Fibroblast of lung (primary cell): Measurements from ENCODE around the gene DUS2. TPM values are rescaled to one million over a fixed set of nuclear protein-coding genes. Genes with fewer than 3 reads are reported as not detected.

ENCODE experiments used
- DNase-seq, 2 donors: peaks; one replicate each; pipeline versions ENCODE4 v3.0.0 to v3.0.0-alpha.2; 2010; ENCODE audit warnings: low read depth in 2 of 2
- H2AFZ ChIP-seq: 2 replicates; pipeline ENCODE4 v1.5.1; 2012; ENCODE audit warnings: low read length, control low read depth, inconsistent platforms
- H3K27ac ChIP-seq: 2 replicates; pipeline ENCODE4 v1.5.1; 2011; ENCODE audit warnings: low read length, control low read depth; ENCODE audit not compliant: insufficient read depth
- H3K27me3 ChIP-seq: 2 replicates; pipeline ENCODE4 v1.5.1; 2011; ENCODE audit warnings: mild to moderate bottlenecking, low read length; ENCODE audit not compliant: control insufficient read depth, insufficient read depth
- H3K36me3 ChIP-seq: 2 replicates; pipeline ENCODE4 v1.5.1; 2011; ENCODE audit warnings: low read length; ENCODE audit not compliant: control insufficient read depth, insufficient read depth
- H3K4me1 ChIP-seq: 2 replicates; pipeline ENCODE4 v1.5.1; 2011; ENCODE audit warnings: low read length; ENCODE audit not compliant: control insufficient read depth, insufficient read depth; ENCODE audit errors: extremely low read depth
- H3K4me2 ChIP-seq: 2 replicates; pipeline ENCODE4 v1.5.1; 2011; ENCODE audit warnings: low read length, control low read depth; ENCODE audit not compliant: insufficient read depth; ENCODE audit errors: extremely low read depth
- H3K4me3 ChIP-seq, 4 experiments: fragments of 200-600 bp in 1 of 4; sonication (generic) in 1 of 4; replicated peaks in 1 of 4; 2 replicates each; pipeline ENCODE4 v1.5.1; 2011 to 2016; ENCODE audit warnings: low read length in 4 of 4, low read depth in 3 of 4, mild to moderate bottlenecking in 3 of 4, control low read depth in 2 of 4, inconsistent platforms in 1 of 4, mixed read lengths in 1 of 4; ENCODE audit not compliant: insufficient read depth in 1 of 4; ENCODE audit errors: control extremely low read depth in 1 of 4
- H3K79me2 ChIP-seq: 2 replicates; pipeline ENCODE4 v1.5.1; 2012; ENCODE audit warnings: mild to moderate bottlenecking, low read length, inconsistent platforms; ENCODE audit not compliant: control insufficient read depth, insufficient read depth
- H3K9ac ChIP-seq: 2 replicates; pipeline ENCODE4 v1.5.1; 2011; ENCODE audit warnings: mild to moderate bottlenecking, low read length, control low read depth; ENCODE audit not compliant: insufficient read depth
- H3K9me3 ChIP-seq: 2 replicates; pipeline ENCODE4 v1.5.1; 2012; ENCODE audit warnings: low read depth, low read length; ENCODE audit not compliant: control insufficient read depth, insufficient read depth
- H4K20me1 ChIP-seq: 2 replicates; pipeline ENCODE4 v1.5.1; 2011; ENCODE audit warnings: low read length; ENCODE audit not compliant: control insufficient read depth, insufficient read depth; ENCODE audit errors: extremely low read depth
- EZH2 ChIP-seq: IDR thresholded peaks from 2 replicates; pipeline ENCODE4 v1.5.1; 2012; ENCODE audit warnings: low read length, control low read depth, mild to moderate bottlenecking; ENCODE audit errors: missing control alignments
- polyA plus RNA-seq, 2 donors: library from polyadenylated mRNA; depleted of rRNA in 1 of 2; stranded (reverse) in 1 of 2; unstranded in 1 of 2; fragments of >200 nt; gene quantifications; 2 replicates each; pipeline ENCODE4 v1.2.1, GENCODE V29; 2011 to 2012; ENCODE audit warnings: missing spikeins in 1 of 2
- total RNA-seq: library from RNA; depleted of rRNA; stranded (reverse); fragments of >200 nt; gene quantifications from 2 replicates; pipeline ENCODE4 v1.2.1, GENCODE V29; 2014
- TF ChIP-seq, protein P1 (sequence below), 2 donors: IDR thresholded peaks in 1 of 2; conservative IDR thresholded peaks in 1 of 2; 1 replicate in 1 of 2; 2 replicates in 1 of 2; pipeline ENCODE4 v1.5.1; 2011 to 2012; ENCODE audit warnings: low read length in 2 of 2, control low read depth in 1 of 2, inconsistent platforms in 1 of 2, low read depth in 1 of 2, mild to moderate bottlenecking in 1 of 2

Gene DUS2
- total and polyA plus RNA-seq, 2 donors (not counting 1 experiment from before 2014, with no cell fraction given): 10.2 to 16.8 TPM

DNA sequence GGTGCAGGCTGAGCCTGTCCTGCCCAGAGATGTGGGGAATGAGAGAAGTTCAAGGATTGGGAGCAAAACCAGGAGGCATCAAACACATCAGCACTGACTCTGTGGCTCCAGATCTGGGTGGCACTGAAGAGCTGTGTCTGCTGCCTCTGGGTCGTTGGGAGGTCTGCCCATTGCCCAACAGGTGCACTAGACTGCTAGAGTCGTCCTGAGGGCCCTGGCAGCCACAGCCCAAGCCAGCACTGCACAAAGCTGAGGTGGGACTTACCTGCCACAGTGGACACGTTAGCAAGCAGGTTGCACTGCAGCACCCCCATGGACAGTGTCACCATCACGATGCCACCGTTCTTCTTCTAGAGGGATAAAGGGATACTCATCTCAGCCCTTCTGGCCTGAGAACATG is 46.1 kb upstream of the DUS2 start:
- no peaks in the 10 kb centered on the region for H3K79me2 ChIP-seq
- no peak overlapping the region for H3K4me2 ChIP-seq

DNA sequence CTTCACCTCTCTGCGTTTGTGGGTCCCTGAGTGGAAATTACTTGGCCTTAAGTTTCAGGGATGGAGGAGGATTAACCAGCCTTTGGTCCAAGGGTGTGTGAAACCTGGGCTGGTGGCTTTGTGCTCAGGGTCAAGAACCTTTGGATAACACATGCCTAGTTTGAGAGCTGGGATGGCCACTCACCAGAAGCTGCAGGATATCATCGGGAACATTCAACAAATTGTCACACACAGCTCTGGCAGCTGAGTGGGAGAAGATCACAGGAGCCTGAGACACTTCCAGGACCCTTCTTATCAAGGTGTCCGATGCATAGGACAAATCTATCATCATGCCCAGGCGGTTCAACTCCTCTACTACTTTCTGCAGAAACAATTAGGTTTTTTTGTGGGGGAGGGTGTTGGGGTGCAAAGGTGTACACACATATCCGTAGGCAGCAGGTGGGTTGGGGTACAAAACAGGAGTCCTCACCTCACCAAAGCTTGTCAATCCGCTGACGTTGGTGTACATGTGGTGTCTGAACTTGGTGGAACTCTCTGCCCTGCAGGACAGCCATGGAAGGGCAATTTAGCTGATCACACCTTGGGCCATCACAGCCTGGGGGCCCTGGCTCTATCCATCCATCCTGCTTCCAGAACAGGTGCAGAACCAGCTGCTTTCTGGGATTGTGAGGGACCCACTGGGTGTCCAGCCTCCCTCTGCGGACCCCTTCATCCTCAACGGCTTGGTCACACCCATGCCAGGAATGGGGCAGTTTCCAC is 45.4 kb upstream of the DUS2 start:
- Histone ChIP-seq H3K4me1 (no peaks in the 10 kb centered on the region), H3K9me3 (no peaks in the 10 kb centered on the region), H3K9ac (no peak overlapping the region), H3K36me3 (no peaks in the 10 kb centered on the region), H3K4me3 (no peak overlapping the region), H2AFZ (no peak overlapping the region), H3K27me3 (peaks cover 11% of the 10 kb centered on the region), H3K4me2 (no peak overlapping the region), H3K79me2 (no peaks in the 10 kb centered on the region), H4K20me1 (no peaks in the 10 kb centered on the region), H3K27ac (no peak overlapping the region)
- no peak for DNase-seq
- TF ChIP-seq EZH2: no peak
- TF ChIP-seq, protein P1, sequence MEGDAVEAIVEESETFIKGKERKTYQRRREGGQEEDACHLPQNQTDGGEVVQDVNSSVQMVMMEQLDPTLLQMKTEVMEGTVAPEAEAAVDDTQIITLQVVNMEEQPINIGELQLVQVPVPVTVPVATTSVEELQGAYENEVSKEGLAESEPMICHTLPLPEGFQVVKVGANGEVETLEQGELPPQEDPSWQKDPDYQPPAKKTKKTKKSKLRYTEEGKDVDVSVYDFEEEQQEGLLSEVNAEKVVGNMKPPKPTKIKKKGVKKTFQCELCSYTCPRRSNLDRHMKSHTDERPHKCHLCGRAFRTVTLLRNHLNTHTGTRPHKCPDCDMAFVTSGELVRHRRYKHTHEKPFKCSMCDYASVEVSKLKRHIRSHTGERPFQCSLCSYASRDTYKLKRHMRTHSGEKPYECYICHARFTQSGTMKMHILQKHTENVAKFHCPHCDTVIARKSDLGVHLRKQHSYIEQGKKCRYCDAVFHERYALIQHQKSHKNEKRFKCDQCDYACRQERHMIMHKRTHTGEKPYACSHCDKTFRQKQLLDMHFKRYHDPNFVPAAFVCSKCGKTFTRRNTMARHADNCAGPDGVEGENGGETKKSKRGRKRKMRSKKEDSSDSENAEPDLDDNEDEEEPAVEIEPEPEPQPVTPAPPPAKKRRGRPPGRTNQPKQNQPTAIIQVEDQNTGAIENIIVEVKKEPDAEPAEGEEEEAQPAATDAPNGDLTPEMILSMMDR (conservative IDR thresholded peaks at IDR 0.05 in 1 of 2, IDR thresholded peaks at IDR 0.05 in 1 of 2; ENCODE audit: low read depth in 1 of 2, low read length in 2 of 2): no peak

More for the DNA sequence above, 46.1 kb upstream of the DUS2 start:
- H3K36me3 ChIP-seq: no peaks in the 10 kb centered on the region
- H2AFZ ChIP-seq: no peak overlapping the region
- no peak overlapping the region for H3K27ac ChIP-seq
- peaks cover 11% of the 10 kb centered on the region for H3K27me3 ChIP-seq
- DNase-seq: no peak
- no peaks in the 10 kb centered on the region for H4K20me1 ChIP-seq
- H3K4me3 ChIP-seq: no peak overlapping the region
- H3K9me3 ChIP-seq: no peaks in the 10 kb centered on the region
- TF ChIP-seq EZH2: no peak
- TF ChIP-seq, protein P1 (conservative IDR thresholded peaks at IDR 0.05 in 1 of 2, IDR thresholded peaks at IDR 0.05 in 1 of 2; ENCODE audit: low read depth in 1 of 2, low read length in 2 of 2): no peak
- H3K4me1 ChIP-seq: no peaks in the 10 kb centered on the region
- no peak overlapping the region for H3K9ac ChIP-seq

DNA sequence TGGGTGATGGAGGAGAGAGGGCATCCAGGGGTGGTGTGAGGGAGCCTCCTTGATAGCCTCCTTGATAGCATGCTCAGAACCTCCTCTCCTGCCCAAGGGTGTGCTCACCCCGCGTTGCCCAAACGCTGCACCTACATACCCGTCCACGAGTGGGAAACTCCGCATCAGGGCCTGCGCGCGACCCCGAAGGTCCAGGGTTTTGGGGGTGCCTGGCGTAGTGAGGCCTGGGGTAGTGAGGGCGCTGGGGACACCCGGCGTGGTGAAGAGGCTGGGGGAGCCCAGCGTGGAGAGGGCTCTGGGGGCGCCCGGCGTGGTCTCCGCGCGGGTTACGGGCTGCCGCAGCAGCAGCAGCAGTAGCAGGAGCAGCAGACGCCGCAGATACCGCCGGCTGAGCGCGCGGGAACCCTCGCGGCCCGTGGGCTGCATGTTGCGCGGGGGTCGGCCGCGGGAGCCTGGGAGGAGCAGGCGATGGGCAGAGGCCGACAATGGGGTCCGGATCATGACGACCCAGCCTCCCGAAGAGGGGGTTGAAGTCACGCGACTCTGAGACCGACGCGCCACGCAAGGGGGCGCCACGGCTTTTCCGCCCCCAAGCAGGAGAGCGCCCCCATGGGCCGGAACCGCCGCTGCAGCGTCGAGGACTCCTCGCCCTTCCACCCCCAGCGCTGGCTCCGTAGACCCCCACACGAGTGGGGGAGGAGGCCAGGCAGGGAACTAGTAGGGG is 43.0 kb upstream of the DUS2 start, which contains the start of gene DPEP3:
TSS of gene DPEP3 (minus strand) at position 545 of the 724 bp plus-strand sequence. CDS start at position 426, 119 bp downstream.
- peaks cover 11% of the 10 kb centered on the region for H3K27me3 ChIP-seq
- H4K20me1 ChIP-seq: no peaks in the 10 kb centered on the region
- no peaks in the 10 kb centered on the region for H3K9me3 ChIP-seq
- no peak for DNase-seq
- H3K27ac ChIP-seq: no peak within 1 kb of the TSS
- TF ChIP-seq EZH2: no peak
- TF ChIP-seq, protein P1 (conservative IDR thresholded peaks at IDR 0.05 in 1 of 2, IDR thresholded peaks at IDR 0.05 in 1 of 2; ENCODE audit: low read depth in 1 of 2, low read length in 2 of 2): no peak
- H3K4me2 ChIP-seq: no peak within 1 kb of the TSS
- peaks cover 2% of the 10 kb centered on the region for H3K4me1 ChIP-seq
- H3K4me3 ChIP-seq: no peak within 1 kb of the TSS
- H3K79me2 ChIP-seq: no peaks in the 10 kb centered on the region
- no peaks in the 10 kb centered on the region for H3K36me3 ChIP-seq
- no peak within 1 kb of the TSS for H2AFZ ChIP-seq
- no peak within 1 kb of the TSS for H3K9ac ChIP-seq
